ENCODE measurements around the gene NRXN3.

DNA sequence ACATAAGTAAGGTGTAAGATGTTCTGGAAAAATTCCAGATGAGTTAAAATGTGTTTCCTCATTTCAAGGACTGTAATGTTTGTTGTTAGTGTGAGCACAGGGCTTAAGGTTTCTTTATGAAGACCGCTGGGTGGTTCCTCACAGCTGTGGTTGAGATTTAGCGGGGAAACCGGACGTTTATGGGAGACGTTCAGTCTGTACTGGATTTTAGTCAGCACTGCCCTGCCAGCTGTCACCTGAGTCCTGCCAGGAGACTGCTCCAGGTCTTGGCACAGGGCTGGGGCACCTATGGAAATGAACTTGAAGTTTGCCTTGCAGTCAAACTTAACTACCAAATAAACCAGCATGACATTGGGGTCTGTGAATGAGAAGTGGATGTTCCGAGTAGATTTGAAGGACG lies 1485.9 kb downstream of the NRXN3 start:
- TF ChIP-seq, protein P1, sequence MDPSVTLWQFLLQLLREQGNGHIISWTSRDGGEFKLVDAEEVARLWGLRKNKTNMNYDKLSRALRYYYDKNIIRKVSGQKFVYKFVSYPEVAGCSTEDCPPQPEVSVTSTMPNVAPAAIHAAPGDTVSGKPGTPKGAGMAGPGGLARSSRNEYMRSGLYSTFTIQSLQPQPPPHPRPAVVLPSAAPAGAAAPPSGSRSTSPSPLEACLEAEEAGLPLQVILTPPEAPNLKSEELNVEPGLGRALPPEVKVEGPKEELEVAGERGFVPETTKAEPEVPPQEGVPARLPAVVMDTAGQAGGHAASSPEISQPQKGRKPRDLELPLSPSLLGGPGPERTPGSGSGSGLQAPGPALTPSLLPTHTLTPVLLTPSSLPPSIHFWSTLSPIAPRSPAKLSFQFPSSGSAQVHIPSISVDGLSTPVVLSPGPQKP (IDR thresholded peaks at IDR 0.05; ENCODE audit: borderline replicate concordance, low read depth, low read length): no peak
- TF ChIP-seq, protein P2, sequence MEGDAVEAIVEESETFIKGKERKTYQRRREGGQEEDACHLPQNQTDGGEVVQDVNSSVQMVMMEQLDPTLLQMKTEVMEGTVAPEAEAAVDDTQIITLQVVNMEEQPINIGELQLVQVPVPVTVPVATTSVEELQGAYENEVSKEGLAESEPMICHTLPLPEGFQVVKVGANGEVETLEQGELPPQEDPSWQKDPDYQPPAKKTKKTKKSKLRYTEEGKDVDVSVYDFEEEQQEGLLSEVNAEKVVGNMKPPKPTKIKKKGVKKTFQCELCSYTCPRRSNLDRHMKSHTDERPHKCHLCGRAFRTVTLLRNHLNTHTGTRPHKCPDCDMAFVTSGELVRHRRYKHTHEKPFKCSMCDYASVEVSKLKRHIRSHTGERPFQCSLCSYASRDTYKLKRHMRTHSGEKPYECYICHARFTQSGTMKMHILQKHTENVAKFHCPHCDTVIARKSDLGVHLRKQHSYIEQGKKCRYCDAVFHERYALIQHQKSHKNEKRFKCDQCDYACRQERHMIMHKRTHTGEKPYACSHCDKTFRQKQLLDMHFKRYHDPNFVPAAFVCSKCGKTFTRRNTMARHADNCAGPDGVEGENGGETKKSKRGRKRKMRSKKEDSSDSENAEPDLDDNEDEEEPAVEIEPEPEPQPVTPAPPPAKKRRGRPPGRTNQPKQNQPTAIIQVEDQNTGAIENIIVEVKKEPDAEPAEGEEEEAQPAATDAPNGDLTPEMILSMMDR (conservative IDR thresholded peaks at IDR 0.05; ENCODE audit: low read depth, low read length): no peak
- no peak for TF ChIP-seq MXI1 (IDR thresholded peaks at IDR 0.05; ENCODE audit: borderline replicate concordance, low read depth, low read length)
- no peak for TF ChIP-seq POLR2A (IDR thresholded peaks at IDR 0.05; ENCODE audit: low read depth, low read length)

All from IMR-90 (cell line).